ENCODE measurements around the gene RBM4B.
"Not testable (repeated sequence)": the region's sequence is repeated elsewhere in the genome, so short reads cannot be mapped to it uniquely, and the experiment has no call there.

Gene RBM4B

DNA sequence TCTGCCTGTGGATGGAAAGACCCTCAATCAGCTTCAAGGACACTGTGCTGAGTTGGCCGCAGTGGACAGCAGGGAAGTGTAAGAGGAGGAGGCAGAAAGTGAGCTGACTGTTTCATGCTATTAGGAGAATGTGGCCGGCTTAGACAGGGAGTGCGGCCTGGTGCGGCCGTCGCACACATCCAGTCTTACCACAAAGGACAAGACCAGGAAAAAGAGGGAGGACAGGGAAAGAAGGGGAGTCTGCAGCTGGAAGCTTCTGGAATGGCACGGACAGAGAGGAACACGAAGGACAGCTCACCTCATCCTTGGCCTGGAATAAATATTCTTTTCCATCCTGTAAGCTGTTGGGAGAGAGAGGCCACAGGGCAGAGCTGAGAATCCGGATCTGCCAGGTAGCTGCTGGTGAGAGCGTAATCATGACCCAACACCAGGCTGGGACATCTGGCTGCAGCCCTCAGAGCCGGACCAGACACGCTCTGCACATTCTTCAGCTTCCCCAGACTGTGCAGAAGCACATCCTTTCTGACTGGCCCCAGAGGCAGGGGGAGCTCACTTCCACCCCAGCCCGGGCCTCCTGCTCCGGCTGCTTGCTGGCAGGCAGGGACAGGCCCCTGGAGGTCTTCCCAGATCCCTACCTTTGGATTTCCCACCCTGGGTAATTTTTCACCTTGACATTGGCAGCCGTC is 8.6 kb upstream of the RBM4B start:
- DNase-seq: no peak

DNA sequence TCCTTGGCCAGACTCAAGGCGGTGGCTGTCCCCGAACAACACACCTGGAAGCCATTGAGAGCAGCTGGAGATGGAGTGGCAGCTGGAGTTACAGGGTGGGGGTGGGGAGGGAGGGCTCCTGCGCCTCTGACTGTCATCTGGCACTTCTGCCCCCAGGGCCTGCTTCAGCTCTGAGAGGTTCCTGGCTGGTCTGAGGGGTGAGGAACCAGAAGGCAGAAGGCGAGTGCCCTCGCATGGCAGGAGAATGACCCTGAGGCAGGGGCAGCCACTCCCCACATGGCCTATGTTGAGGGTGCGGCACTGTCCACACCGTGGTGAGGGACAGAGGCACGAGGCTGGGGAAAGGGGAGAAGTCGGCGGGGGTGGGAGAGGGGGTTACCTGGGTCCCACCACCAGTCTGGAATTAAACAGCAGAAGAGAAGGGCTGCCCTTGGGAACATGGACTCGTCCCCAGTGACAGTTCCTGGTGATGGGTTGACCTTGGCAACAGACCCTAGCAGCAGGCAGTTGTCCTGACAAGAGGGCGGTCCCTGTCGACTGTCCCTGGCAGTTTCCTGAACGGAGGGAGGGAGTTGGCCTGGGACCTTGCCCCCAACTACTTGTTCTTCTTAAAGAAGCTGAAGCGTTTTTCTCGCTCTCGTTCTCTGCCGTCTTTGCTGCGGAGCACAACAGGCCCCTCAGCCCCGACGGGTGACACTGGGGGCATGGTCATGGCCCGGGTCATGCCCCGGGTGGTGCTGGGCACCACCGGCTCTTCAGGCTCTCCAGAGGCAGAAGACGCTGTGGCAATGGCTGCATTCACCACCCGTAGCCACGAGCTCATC is 7.8 kb upstream of the RBM4B start:
- no peak for DNase-seq

DNA sequence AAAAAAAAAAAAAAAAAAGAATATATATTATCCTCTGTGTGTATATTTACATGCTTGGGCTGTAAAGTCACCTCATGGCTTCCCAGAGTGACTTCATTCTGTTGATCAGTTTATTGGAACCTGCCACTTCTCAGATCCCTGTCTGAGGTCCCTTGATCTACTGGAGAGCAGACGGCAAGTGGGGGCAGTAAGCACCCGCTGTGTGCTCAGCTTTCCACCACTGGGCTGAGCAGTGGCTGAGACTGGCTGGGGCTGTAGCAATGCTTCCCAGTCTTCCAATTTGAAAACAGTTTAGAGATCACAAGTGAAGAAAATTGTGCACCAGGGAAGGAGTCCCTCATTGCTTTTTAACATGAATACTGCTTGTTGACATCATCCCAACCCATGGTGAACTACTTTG is 6.9 kb upstream of the RBM4B start:
- no peak for DNase-seq

DNA sequence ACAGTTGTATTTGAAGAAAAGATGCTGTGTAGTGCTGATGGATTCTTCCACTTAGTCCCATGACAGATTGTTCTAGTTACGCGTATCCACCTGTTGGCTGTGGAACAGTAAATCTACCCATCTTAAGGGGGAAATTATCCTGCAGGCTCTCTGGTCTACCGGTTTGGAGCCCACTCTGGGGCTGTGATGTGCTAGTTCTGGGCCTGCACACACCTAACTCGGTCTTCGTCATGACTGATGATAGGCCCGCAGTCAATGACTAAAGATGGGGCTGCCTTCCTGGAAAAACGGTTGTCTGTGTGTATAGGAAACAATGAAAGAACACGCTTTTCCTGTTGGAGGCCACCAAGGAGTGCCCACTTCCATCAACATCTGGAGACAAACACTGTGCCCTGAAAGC is 6.2 kb upstream of the RBM4B start:
- no peak for DNase-seq

DNA sequence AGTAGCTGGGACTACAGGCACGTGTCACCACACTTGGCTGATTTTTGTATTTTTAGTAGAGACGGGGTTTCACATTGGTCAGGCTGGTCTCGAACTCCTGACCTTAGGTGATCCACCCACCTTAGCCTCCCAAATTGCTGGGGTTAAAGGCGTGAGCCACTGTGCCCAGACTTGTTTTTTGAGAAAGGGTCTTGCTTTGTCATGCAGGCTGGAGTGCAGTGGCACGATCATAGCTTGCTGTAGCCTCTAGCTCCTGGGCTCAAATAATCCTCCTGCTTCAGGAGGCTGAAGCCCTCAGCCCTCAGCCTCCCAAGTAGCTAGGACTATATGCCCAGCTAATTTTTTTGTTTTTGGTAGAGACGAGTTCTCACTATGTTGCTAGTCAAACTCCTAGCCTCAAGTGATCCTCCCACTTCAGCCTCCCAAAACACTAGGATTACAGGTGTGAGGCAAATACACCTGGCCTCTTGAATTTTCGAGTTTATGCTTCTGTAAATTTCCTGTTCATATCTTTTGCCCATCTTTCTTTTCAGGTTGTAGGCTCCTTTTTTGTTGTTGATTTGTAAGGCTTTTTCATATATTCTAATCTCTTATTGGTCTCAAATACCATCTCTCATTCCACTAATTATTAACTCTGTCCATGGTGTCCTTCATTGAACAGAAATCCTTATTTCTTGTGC is 3.4 kb upstream of the RBM4B start:
- no peak for DNase-seq

DNA sequence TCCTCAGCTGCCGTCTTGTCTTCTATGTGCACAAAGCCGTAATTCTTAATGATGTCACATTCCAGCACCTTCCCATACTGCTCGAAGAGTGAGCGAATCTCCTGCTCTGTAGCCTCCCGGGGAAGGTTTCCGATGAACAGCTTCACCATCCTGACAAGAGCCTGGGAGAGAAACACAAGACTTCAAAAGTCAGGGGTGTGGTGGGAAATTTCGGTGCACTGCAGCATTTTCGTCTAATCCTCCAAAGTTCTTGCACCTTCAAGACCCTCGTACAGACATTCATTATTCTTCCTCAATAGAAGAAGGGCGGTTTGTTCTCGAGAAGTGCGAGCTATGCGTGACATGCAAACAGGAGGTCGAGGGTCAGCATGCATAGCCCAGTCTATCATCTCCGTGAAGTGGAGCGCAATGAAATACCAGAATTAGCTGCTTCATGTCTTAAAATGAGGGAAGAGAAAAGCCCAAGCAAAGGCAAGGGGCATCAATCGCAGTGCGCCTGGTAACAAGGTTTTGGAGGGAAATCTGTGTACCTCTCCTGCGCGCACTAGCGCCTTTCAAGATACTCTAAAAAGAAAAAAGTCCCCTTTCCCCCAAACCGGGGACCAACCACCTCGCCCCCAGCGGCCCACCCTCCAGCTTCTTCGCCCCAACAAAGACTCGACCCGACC is 622 bp downstream of the RBM4B start:
- DNase-seq: no peak

DNA sequence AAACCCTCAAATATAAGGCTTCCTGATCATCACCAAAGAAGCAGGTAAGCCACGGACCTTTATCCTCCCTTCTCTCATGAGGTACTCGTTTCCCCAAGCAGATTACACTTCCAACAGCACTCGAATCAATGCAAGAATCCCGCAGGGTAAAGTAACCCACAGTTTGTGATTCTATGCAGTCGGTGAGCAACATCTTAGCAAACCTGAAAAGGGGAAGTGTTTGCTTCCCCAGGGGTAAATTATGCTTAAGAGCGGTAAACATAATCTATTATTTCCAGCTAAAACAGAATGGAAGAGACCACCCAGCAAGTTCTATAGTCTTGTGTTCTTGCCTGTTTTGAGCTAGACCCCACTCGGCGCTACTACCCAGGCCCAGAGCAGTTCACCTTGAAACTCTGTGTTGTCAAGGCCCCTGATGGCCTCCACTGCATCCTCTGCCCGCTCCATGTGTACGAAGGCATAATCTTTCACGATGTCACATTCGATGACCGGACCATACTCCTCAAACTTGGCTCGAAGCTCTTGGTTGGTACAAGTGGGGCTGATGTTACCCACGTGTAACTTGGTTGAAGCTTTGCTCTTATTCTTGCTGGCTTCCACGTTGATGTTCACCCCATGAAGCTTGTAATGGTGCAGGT is 1.3 kb downstream of the RBM4B start:
- no peak for DNase-seq

DNA sequence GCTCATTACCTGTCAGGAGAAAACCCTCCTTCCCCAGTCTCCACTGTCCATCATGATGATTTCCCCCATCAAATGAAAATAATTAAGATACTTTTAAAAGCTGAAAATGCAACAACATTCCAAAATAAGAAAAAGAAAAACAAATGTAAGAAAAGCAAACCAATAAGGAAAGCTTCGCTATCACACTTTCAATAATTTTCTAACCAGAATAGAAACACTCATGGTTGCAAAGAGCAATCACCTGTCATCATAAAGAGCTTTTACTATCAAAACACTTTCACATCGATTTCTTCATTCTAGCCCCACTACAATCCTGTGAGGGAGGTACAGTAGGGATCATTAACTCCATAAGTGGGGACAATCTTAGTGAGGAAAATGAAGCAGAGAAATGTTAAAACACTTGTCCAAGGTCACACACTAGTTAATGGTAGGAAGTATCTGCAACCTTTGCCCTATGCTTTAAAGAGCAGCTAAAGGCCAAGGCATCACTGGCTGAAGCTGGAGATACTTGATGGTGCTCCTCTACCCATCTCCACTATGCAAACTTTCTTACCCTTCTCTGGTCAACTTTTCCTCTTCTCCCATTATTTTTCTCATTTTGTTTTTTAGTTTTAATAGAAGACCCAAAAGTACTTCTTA is 2.6 kb downstream of the RBM4B start:
- DNase-seq: no peak

DNA sequence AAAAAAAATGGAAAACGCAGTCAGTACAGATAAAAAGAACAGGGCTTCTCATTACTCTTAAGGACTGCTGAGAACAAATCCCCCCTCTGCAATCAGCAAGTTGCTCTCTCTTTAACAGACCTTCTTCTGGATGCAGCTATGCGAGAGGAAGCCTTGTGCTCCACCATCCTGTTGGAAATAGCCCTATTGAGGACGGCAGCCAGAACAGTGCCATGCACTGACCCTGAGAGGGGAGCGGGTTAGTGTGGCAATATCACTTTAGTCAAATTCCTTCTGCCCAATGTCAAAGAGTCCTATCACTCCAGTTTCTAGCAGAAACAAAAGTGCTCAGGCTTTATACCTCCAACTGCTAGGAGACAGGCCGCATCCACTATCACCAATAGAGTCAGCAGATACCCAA is 6.9 kb downstream of the RBM4B start:
- DNase-seq: no peak

DNA sequence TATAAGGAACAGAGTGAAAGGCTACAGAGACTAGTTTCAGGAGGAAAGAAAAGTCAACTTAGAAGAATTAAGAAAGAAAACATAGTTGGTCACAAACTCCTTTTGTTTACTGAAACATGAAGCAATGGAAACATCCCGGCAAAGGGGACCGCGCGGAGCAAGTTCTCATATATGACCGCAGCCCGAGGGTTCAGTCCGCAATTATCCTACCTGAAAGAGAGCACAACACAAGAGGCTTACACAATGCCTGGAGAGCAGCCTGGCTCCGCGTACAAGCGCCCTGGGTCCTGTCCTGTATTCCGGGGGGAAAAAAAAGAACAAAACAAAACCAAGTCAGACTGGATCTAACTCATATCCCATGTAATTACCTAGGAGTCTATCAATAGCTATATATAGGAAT is 12.3 kb downstream of the RBM4B start:
- DNase-seq: no peak

DNA sequence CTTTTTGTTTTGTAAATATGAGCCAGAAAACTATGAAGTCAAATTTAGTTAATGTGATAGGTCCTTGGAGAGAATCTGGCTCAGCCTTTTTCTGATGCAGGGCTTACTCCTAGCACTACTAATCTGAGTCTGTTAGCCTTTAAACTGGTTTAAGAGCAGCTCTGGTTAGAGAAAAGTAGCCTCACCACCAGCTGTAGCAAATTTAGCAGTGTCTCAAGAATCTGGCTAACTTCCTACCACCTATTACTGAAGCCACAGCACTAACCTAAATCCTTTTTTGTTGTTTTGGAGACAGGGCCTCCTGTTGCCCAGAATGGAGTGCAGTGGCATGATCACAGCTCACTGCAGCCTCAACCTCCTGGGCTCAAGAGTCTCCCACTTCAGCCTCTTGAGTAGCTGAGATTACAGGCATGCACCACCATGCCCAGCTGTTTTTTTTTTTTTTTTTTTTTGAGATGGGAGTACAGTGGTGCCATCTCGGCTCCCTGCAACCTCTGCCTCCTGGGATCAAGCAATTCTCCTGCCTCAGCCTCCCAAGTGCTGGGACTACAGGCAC is 13.9 kb downstream of the RBM4B start:
- no peak for DNase-seq

DNA sequence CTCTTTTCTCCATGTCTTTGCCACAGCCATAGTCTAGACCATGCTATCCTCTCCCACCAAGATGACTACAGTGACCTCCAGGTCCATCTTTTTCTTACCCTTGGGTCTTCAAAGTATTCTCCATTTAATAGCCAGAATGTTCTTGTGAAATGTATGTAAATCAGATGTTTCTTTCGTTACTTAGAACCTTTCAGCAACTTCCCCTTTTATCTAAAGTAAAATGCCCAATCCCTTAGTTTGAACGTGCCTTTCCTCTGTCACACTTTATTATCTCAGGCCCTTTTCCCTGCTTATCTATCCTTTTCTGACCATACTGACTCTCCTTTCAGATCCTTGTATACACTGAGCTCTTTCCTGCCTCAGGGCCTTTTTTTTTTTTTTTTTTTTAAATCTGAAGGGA is 17.9 kb downstream of the RBM4B start:
- no peak for DNase-seq

DNA sequence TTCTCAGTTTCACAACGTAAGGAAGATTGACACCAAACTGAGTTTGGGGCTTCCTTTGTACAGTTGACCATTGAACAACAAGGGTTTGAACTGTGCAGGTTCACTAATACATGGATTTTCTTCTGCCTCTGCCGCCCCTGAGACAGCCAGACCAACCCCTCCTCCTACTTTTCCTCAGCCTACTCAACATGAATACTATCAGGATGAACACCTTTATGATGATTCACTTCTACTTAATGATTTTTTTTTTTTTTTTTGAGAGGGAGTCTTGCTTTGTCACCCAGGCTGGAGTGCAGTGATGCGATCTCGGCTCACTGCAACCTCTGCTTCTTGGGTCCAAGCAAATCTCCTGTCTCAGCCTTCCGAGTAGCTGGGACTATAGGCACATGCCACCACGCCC is 24.6 kb downstream of the RBM4B start:
- DNase-seq: no peak

DNA sequence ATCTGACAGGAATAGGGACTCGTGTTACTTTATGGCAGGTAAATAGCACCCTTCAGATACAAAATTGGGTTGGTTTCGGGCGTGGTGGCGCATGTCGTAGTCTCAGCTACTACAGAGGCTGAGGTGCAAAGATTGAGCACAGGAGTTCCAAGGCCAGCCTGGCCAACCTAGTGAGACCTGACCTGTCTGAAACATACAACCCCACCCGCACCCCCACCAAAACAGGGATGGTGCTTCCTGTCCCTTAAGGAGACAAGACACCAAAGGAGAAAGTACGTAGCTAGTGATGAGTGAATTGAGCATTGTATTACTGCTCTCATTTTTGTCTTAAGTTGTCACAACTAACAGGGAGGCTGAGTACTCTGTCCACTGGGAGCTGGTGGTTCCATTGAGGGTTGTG is 25.0 kb downstream of the RBM4B start:
- no peak for DNase-seq

DNA sequence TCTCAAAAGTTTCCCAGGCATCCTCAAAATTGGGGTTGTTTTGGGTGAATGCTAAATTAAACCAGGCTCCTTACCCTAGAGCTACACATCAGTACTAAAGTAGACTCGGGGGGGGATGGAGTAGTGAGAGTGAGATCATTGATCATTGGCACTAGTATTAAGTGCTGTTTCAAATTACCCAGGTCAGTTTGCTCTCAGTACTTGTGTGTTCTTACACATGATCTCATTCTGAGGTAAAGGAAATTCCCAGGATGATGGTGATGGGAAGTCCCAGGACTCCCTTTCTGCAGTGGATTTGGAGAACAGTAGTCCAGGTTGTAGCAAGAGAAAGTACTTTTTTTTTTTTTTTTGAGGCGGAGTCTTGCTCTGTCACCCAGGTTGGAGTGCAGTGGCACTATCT is 26.7 kb downstream of the RBM4B start:
- DNase-seq: no peak

DNA sequence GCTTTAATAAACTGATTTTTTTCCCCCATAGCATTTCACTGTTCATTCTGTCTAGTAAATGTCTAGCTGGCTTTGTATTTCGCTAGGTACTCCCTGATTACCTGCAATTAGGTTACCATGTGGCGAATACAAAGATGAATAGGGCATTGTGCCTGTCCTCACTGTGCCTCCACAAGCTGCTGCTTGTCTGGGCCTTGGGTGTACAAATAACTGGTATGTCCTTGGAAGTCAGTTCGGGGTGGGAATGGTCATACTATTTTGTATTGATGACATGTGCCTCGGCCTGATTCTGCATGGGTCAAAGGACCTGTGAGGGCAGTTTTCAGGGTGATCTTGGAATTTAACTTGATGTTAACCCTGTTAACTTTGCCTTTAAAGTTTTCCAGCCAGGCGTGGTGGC is 27.8 kb downstream of the RBM4B start:
- DNase-seq: no peak

DNA sequence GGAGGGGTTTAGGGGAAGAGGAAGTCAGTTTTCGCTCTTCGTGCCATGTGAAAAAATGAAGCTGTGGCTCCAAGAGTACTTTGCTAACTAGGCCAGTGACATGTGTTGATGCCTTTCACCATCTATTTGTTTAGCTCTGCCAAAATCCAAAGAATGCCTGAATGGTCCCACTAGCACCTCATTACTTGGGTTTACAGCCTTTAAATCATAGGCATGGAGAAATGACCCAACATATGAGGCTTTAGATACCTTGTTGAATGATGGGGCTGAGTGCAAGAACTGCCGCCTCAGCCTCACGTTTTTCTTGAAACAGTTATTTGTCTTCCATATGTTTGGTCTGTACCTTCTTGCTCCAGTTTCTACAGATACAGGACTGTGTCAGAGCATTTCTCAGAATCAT is 30.9 kb downstream of the RBM4B start:
- no peak for DNase-seq

DNA sequence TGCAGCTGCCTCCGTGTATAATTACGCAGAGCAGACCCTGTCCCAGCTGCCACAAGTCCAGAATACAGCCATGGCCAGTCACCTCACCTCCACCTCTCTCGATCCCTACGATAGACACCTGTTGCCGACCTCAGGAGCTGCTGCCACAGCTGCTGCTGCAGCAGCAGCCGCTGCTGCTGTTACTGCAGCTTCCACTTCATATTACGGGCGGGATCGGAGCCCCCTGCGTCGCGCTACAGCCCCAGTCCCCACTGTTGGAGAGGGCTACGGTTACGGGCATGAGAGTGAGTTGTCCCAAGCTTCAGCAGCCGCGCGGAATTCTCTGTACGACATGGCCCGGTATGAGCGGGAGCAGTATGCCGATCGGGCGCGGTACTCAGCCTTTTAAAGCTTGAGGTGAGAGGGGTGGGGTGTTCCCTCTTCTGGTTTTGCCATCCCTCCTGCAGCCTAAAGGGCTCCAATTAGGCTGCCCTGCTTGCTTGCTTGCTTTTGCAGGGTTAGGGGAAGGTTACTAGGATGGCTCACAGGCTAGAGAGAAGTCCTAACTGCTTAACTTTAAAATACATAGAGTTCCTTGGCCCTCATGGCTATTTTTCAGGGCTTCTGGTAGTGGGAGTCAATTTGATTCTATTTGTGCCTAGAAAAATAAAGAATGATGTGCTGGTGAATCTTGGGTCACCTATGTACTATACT is 33.8 kb downstream of the RBM4B start:
- no peak for DNase-seq

DNA sequence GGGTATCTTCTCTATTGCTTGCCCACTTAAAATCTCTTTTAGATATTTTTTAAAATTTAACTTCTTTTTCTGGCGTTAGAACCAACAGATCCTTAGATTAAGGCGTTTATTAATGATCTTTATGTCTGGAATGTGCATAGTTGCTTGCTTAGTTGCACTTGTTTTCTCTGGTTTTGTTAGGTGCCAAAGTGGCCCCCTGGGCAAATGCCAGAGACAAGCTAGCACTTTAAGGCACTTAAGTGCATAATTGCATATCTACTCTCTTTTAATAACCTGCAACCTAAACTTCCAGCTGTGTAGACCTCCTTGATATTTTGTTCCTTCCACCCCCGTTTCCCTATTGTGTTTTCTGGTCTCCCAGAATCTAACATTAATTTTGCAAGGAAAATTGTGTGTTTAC is 35.9 kb downstream of the RBM4B start:
- DNase-seq: no peak

DNA sequence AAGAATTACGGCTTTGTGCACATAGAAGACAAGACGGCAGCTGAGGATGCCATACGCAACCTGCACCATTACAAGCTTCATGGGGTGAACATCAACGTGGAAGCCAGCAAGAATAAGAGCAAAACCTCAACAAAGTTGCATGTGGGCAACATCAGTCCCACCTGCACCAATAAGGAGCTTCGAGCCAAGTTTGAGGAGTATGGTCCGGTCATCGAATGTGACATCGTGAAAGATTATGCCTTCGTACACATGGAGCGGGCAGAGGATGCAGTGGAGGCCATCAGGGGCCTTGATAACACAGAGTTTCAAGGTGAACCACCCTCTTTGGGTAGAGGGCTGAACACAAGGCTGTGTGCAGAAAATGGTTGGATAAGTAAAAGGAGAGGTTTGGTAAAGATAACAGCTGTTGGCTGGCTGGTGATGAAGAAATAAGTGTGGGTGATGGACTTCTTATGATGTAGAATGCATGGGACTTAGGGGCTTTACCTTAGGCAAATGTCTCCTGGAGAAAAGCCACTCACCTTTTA is 37.8 kb downstream of the RBM4B start:
- not testable (repeated sequence) for DNase-seq

DNA sequence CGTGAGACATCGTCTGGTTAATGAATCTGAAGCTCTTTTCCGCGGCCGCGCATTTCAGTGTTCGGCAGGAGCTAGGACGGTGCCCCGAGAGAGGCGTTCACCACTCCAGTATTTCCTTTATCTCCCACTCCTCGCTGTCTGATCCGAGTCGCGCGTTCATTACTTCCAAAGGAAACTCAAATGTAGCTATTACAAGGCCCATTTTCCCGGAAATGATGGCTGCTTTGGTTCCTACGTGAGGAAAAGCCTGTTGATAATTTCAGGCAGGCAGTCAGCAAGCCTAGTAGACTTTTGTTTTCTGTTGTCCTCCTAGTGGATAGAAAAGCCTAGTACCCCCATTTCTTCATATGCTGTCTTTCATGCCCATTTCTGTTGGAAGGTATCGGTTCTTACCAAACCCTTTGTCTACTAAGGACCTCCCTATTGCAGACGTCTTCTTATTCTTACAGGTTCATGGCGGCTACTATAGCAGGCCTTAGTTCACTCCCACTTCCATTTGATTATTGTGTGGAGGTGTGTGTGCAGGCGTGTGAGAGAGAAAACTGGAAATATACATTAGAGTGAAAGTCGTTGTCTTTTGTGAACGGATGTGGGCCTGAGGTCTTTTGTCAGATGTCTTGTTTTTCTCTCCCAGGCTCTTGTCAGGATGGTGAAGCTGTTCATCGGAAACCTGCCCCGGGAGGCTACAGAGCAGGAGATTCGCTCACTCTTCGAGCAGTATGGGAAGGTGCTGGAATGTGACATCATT is 38.4 kb downstream of the RBM4B start:
- DNase-seq: no peak

Measured in NCI-H2171 (cell line).